Right lobe of liver (tissue), 6 donors: Measurements from ENCODE around the gene PEAR1. TPM values are rescaled to one million over a fixed set of nuclear protein-coding genes. Genes with fewer than 3 reads are reported as not detected.
A peak's percentile ranks its signal among the peaks of the same experiment; 100 is the strongest.

Source experiments
- ATAC-seq, 4 donors: fragments of 200-7000 bp; cut with Tn5 transposase; one replicate each; pipeline ENCODE4 v1.9.1; 2020; ENCODE audit warnings: mild to moderate bottlenecking in 4 of 4, moderate library complexity in 4 of 4
- DNase-seq, 3 donors: peaks; one replicate each; pipeline ENCODE4 v3.0.0-alpha.2; 2020
- H3K27ac ChIP-seq, 3 donors: fragments of 200-600 bp; one replicate each; pipeline ENCODE4 v1.8.0; 2022
- H3K27me3 ChIP-seq, 2 donors: fragments of 200-600 bp; one replicate each; pipeline ENCODE4 v1.8.0; 2022
- H3K36me3 ChIP-seq, 4 donors: fragments of 200-600 bp; sonication (generic) in 1 of 4; one replicate each; pipeline versions ENCODE4 v1.5.1 to v1.8.0; 2017 to 2022; ENCODE audit warnings: control low read depth in 1 of 4
- H3K4me1 ChIP-seq, 4 donors: fragments of 200-600 bp; sonication (generic) in 1 of 4; one replicate each; pipeline versions ENCODE4 v1.5.1 to v1.8.0; 2017 to 2022; ENCODE audit warnings: control low read depth in 1 of 4
- H3K4me3 ChIP-seq, 3 donors: fragments of 200-600 bp; one replicate each; pipeline ENCODE4 v1.8.0; 2022
- H3K9me3 ChIP-seq, 4 donors: fragments of 200-600 bp; sonication (generic) in 1 of 4; one replicate each; pipeline versions ENCODE4 v1.5.1 to v1.8.0; 2017 to 2022; ENCODE audit warnings: control low read depth in 1 of 4
- CTCF ChIP-seq, 4 donors: fragments of 200-600 bp in 3 of 4; fragments of 450-650 bp in 1 of 4; IDR thresholded peaks; one replicate each; pipeline versions ENCODE4 v1.5.1 to v1.8.0; 2016 to 2022; ENCODE audit warnings: antibody characterized with exemption in 4 of 4, mild to moderate bottlenecking in 2 of 4
- POLR2A ChIP-seq: fragments of 450-650 bp; IDR thresholded peaks from one replicate; pipeline ENCODE4 v1.6.1; 2017; ENCODE audit warnings: antibody characterized with exemption, mild to moderate bottlenecking
- WGBS: methylation state at CpG from one replicate; pipeline ENCODE4 v1.1.6; 2018; ENCODE audit warnings: low coverage, low lambda C conversion rate; ENCODE audit not compliant: insufficient coverage; ENCODE audit errors: missing lambda C conversion rate; 5-methylcytosine and 5-hydroxymethylcytosine counted together
- intact Hi-C, 2 donors: fragments of 100-400 bp; cut with DNase I; formaldehyde crosslinking; loops; one replicate each; pipeline versions ENCODE4 v1.11.2 to v1.14.1; 2022
- total RNA-seq, 6 experiments: library from RNA; depleted of rRNA in 2 of 6; stranded (reverse); fragments of >200 nt in 2 of 6; fragmentation: NEBNext Ultra II Directional in 3 of 6; extraction: Animal tissue kit (Norgen Biotek cat#: 25700) in 3 of 6; gene quantifications; one replicate each; pipeline versions ENCODE4 v1.1.0 to v1.2.4, GENCODE V29; 2016 to 2023
- donor health status: DM: no; HTN: yes; CAD: no.
- donor health status: DM: no; HTN: no; CAD: no.
- donor health status: DM: no; HTN: no; CAD: no.
- donor health status: DM: no; HTN: yes; CAD: no.
- donor health status: DM: no; HTN: yes; CAD: no.

The PEAR1 gene
- total RNA-seq, 6 experiments from 2014 or later: 2.2 to 9.8 (median 3.6) TPM

DNA sequence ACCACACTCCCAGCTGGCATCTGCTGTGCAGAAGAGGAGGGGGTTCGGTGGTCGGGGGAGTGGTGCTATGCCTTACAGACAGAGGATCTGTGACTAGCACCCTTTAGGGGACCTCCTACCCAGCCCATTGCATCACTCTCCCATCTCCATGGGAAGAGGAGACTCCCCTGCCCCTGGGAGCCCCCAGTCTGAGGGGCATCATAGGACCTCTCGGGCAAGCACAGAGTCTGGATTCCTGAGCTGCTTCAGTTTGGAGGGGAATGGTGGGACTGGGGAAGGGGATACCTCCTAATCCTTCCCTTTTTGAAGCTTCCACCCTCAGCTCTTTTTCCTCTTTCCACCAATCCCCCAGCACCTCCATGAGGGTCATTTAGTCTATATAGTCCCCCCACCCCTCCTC lies 36.0 kb upstream of the PEAR1 start:
- Histone ChIP-seq H3K27ac (no peak overlapping the region), H3K27me3 (peaks cover 4 to 13% of the 10 kb centered on the region in 2 donors), H3K9me3 (no peaks in the 10 kb centered on the region), H3K4me1 (peaks cover 0 to 26% (median 1%) of the 10 kb centered on the region in 4 donors), H3K4me3 (no peak overlapping the region), H3K36me3 (no peaks in the 10 kb centered on the region)
- ATAC-seq (no peak), DNase-seq (no peak)
- TF ChIP-seq CTCF (IDR thresholded peaks at IDR 0.05): no peak
- TF ChIP-seq POLR2A: no peak
- WGBS: 18% methylated on average over 2 of the region's 3 CpGs
- intact Hi-C loops: no loop called here

- Histone ChIP-seq H3K4me1 (peaks cover 0 to 21% (median 0%) of the 10 kb centered on the region in 4 donors), H3K9me3 (no peaks in the 10 kb centered on the region), H3K27ac (no peak overlapping the region), H3K36me3 (no peaks in the 10 kb centered on the region), H3K4me3 (no peak overlapping the region), H3K27me3 (peaks cover 4 to 13% of the 10 kb centered on the region in 2 donors)
- TF ChIP-seq CTCF (IDR thresholded peaks at IDR 0.05): no peak
- TF ChIP-seq POLR2A: no peak
- ATAC-seq (peak in 2 of 4 donors; percentile 18 to 21), DNase-seq (no peak)
- 17% methylated on average over 5 of the region's 5 CpGs for WGBS
- intact Hi-C loops: no loop called here
Observed at GRCh38 chr1:156858555-156858956, 35.0 kb upstream of the PEAR1 start.

DNA sequence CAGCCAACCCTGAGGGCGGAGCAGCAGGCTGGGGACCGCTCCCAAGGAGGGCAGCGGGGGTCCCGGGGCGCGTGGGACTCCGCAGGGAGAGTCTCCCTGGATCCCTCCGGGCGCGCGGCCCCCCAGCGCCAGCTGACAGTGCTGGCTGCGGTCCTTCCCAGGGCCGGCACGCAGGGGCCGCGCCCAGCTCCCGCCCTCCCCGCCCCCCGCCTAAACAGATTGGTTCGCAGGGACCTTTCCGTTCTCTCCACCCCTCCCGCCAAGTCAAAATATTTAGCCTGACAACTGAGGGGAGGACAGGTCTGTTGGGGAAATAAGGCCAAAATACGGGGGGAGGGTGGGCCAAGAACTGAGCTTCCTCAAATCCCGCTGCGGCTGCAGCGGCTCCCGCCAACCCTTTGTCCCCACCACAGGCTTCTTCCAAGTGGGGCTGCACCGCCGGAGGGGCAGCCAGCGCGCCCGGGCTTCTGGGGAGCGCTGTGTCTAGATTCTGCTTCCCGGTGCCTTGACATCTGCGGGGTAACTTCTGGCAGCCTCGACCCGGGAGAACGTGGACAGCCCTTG lies 34.5 kb upstream of the PEAR1 start, which contains the start of gene INSRR:
Gene INSRR (minus strand): TSS at position 159 of the 564 bp plus-strand sequence. CDS start 496 bp downstream, outside the sequence.
- no peak for TF ChIP-seq POLR2A
- DNase-seq: no peak
- Histone ChIP-seq H3K27me3 (peaks cover 4 to 13% of the 10 kb centered on the region in 2 donors), H3K4me1 (peaks cover 0 to 21% (median 0%) of the 10 kb centered on the region in 4 donors), H3K36me3 (no peaks in the 10 kb centered on the region), H3K4me3 (peak within 1 kb of the TSS in 2 of 3 donors; percentile 6 to 24), H3K27ac (no peak within 1 kb of the TSS), H3K9me3 (no peaks in the 10 kb centered on the region)
- WGBS: 0% methylated on average over 2 of the region's 39 CpGs
- ATAC-seq: peak in 1 of 4 donors; percentile 3
- intact Hi-C loops: no loop called here

DNA sequence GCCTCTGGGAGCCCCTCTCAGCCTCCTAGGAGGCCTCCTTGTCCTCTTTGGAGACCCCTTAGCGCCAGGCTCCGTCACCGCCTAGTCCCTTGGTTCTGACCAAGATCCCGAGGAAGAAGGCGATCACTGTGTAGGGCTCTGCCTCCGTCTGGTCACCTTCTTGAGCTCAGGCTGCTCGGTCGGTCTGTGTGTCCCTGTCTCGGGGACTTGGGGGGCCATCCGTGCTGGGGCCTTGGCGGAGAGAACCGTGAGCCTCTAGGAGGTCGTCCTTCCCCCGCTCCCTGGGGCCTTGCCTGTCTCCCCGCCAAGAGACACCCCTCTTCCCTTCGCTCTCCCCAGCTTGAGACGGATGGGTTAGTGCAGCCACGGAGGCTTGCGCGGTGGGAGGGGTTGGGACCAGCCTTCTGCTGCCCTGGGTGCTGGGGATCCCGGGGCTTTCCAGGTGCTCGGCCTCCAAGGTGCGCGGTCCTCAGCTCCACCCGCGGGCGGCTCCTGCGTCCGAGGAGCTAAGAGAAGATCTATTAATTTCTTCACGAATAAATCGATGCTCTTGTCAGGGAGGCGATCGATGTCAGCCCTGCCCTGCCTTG lies 33.9 kb upstream of the PEAR1 start:
- Histone ChIP-seq H3K4me1 (peaks cover 0 to 21% (median 0%) of the 10 kb centered on the region in 4 donors), H3K27me3 (peaks cover 4 to 13% of the 10 kb centered on the region in 2 donors), H3K9me3 (no peaks in the 10 kb centered on the region), H3K36me3 (no peaks in the 10 kb centered on the region), H3K4me3 (peak overlapping the region in 2 of 3 donors; percentile 6 to 24), H3K27ac (no peak overlapping the region)
- ATAC-seq (peak; percentile 19 to 26 (median 25)), DNase-seq (no peak)
- intact Hi-C loops: no loop called here
- whole genome bisulfite sequencing: 0% methylated on average over 10 of the region's 33 CpGs
- no peak for TF ChIP-seq CTCF (IDR thresholded peaks at IDR 0.05)
- TF ChIP-seq POLR2A: no peak

- Histone ChIP-seq H3K4me1 (peaks cover 0 to 21% (median 0%) of the 10 kb centered on the region in 4 donors), H3K27ac (no peak overlapping the region), H3K27me3 (peaks cover 4 to 13% of the 10 kb centered on the region in 2 donors), H3K4me3 (peak overlapping the region in 2 of 3 donors; percentile 6 to 24), H3K9me3 (no peaks in the 10 kb centered on the region), H3K36me3 (no peaks in the 10 kb centered on the region)
- peak; percentile 72 to 81 (median 78) for ATAC-seq
- DNase-seq: no peak
- WGBS: 1% methylated on average over 19 of the region's 35 CpGs
- intact Hi-C loops: no loop called here
- TF ChIP-seq POLR2A (no peak), CTCF (IDR thresholded peaks at IDR 0.05) (peak; percentile 65 to 88 (median 76))
Observed at GRCh38 chr1:156860113-156860627, 33.3 kb upstream of the PEAR1 start.
